T-helper 22 cell (primary cell): ENCODE measurements around the gene SOX3.

ENCODE experiments used
- DNase-seq: peaks from one replicate; pipeline ENCODE4 v3.0.0-alpha.2; 2020; ENCODE audit warnings: low read depth

SOX3 gene

DNA sequence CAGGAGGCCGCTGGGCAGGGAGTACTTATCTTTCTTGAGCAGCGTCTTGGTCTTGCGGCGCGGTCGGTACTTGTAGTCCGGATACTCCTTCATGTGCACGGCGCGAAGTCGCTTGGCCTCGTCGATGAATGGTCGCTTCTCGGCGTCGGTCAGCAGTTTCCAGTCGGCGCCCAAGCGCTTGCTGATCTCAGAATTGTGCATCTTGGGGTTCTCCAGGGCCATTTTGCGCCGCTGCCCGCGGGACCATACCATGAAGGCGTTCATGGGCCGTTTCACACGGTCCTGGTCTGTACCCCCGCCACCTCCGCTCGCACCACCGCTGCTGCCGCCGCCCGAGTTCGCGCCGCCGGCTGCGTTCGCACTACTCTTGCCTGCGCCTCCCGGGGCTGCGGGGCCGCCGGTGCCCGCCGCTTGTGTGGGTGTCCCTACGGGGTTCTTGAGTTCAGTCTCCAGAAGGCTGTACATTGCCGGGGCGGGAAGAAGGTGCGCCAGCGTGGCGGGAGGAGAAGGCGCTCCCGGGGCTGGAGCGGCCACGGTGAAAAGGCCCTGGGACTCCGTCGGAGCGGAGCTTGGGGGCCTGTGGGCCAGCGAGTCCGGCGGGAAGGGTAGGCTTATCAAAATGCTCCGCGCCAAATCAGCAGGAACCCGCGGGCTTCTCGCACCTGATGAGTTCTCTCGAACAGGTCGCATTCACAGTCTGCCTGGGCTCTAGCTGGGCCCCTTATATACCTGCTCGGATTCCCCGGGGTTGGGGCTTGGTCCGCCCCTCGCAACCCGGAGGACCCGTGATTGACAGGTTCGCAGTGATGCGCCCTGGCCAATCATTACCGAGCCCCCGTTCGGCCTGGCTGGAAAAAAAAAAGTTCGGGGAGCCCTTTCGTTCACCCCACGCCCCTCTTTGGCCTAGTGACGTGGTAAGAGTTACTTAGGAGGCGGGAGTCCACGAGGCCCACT lies at the start of gene SOX3:
SOX3 (minus strand) TSS at position 699 of the 954 bp plus-strand sequence; CDS start at position 690, 9 bp downstream.
- no peak for DNase-seq

DNA sequence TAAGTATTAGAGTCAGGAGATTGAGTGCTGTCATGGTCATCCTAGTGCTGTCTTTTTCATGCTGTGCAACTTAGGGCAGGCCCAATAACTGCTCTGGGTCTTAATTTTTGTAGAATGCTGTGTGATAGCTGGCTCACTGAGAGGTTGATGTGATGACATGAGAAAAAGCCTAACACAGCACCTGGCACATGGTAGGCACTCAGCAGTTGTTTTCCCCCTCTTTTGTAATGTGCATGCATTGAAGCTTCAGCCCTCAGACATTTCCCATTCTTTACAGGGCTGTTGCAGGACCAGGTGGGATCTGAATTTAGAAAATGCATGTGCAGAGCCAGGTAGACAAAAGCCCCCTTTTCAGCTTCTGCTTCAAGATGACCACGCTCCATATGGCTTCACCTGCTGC lies 44.1 kb upstream of the SOX3 start:
- no peak for DNase-seq

DNA sequence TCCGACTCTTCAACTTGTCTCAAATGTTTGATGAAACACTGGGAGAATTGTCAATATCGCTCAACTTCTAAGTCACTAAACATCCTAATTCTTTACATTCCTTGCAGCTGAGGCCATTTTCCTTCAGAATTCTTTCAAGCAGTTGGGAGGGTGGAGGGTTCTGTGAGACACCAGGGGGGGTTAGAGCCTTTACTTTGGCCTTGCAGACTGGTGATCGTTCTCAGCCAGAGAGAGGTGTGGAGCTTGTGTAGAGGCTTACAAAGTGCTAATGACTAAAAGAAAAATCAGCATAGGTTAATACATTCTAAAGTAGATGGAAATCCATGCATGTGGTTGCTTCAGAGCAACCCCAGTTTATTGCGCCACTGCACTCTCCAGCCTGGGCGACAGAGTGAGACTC lies 21.3 kb upstream of the SOX3 start:
- DNase-seq: no peak

DNA sequence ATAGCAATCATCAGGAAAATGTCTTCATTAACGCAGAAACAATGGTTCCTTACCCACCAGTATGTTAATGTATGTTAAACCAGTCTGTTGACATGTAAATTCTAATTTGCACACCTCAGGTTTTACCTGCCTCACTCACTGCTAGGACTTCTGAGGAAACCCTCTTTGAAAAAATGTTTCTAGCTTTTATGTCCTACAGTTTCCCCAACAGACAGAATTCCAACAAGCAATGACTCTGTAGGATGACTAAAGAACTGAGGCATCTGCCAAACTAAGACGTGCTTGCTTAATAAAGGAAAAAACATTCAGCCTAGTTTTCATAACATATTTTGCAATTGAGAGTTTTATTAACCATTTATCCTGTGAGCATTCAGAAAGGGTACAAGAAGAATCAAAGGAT lies 20.6 kb upstream of the SOX3 start:
- DNase-seq: no peak

DNA sequence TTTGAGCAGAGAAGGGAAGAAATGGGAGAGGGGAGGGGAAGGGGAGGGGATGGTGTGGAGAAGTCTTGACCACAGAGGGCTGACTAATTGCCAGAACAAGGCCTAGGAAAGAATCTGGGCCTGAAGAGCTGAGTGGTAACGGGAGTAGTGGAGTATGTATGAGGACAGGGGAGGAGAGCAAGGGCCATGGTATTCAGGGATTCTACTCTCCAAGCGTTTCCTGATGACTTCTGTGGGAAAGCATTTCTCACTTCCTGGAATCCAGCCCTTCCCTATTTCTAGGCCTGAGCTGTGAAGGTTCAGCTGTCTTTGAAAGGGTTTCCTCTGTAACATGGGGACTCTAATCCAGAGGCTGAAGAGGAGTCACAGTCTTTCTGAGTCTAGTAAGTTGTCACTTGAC lies 19.7 kb upstream of the SOX3 start:
- no peak for DNase-seq

DNA sequence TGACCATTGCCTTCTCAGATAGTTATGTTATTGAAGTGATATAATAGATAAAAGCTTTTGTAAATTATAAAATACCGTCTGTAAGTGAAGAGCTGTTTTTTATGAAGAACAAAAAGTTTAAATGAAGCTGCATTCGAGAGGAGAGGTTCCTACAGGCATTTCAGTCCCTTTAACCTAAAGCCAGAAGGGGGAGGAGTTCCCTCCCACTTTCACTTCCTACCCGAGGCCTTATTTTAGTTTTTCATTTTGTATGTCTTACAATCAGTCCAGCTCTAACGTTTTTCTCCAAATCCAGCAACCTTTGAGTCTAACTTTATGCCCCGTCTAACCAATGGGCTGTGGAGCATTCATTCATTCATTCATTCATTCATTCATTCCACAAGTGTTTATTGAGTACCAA lies 16.5 kb upstream of the SOX3 start:
- no peak for DNase-seq

DNA sequence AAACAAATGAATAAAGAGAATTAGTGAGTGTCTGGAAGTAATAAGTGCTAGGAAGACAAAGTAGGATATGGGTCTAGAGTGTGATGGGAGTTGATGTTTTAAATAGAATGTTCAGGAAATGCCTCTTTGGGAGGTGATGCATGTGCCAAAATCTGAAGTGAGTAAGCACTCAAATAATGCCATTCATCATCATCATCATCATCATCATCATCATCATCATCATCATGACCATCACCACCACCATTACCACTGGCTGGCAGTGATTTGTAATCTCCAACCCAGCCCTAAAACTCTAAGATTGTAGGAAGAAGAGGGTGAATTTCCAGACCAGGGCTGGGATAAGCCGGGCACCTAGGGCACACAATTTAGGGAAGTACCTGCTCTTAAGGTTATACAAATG lies 9.7 kb upstream of the SOX3 start:
- DNase-seq: no peak

DNA sequence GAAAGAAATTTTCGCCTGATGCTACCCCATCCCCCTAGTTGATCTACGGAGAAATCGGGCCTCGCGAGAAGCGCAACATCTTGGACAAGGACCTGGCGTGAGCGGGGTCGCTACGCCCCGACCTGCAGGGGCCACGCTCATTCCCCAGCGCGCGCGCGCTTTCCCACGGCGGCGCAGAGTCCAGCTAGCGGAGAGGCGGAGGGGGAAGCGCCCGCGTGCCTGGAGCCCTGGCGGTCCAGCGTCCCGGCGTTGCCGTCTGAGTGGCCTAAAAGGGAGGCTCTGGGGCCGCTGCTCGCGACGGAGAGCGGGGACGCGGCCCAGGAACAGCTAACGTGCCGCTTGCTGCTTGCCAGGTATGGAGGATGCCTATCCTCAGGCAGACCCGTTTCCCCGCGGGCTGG lies 6.0 kb upstream of the SOX3 start:
- no peak for DNase-seq

DNA sequence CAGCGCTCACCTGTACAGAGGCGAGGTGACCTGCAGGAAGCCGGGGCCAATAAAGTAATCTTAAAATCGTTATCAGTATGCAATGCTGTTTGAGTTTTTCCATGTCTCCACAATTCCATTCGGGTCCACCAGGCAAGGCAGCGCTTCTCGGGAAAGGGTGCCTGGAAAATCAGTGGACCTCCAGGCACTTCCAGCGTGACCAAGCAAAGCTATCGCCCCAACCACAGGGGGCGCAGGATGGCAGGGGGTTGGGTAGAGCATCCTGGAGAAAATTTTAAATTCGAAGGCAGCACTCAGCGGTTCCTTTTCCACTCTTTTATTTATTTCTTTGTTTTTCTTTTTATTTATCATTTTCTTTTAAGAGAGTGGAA lies 5.4 kb upstream of the SOX3 start:
- DNase-seq: no peak

DNA sequence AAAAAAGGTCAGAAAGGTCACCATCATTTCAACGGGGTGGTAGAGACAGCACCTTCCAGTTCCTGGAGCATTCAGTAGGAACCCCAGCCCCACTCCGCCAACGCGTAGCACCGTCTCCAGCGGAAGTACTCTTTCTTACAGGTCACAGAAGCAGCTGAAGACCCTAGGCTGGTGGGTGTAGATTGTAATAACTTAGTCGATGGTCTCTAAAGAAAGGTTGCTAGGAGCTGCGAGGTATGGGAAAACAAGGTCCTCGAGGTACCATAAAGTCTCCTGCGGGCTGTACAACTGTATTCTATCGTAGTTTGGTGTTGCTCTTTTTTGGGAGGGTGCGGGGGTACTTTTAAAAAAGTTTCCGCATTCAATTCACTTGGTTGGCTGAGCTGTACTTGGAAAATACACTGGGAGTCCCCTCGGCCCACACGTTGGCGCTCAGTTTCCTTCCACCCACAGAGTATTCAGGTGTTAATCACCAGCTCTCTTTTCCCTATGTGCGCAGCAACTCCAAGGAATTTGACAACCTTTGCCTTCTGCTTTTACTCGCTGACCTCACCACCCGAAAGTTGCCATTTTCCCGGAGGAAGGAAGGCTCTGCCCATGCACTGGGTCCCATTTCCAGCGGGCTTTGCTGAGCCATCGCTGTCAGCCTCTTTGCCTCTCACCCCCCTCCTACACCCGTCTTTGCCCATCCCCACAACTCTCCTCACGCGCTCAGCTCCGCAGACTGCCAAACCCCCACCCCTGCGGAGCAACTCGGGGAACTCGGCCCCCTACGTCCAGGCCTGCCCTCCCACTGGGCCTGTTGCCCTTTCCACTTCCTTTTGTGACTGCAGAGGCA lies 4.8 kb upstream of the SOX3 start:
- no peak for DNase-seq

DNA sequence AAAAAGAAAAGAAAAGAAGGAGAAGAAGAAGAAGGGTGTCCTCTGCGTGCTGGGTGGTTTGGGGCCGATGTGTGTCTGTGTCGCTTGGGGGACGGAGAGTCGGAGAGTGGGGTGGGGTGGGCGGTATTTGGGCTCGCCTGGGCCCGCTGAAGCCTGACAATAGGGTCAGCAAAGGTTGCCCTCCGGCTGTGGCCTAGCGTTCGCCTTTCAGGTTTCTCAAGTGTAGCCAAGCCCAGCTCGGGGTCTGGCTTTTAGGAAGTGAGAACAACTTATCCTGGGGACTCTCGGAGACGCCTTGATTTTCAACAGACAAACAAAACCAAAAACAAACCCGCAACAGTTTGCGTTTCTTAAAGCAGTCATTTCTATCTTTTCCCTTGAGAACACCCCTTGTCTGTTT lies 4.1 kb upstream of the SOX3 start:
- no peak for DNase-seq

DNA sequence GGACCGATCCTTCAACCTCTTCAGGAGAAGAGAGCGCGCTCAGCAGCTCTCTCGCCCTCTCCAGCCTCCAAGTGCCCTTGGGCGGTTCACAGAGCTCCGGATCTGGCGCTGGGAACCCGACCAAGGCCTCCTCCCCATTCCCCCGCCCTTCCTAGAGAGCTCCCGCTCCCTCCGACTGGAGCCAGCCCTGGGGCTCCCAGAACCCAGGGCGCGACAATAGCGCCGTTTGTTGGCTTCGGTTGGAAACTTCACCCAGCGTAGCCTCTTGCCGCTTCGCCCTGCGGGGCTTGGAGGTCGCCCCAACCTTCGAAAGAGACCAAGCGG lies 3.1 kb upstream of the SOX3 start:
- DNase-seq: no peak

DNA sequence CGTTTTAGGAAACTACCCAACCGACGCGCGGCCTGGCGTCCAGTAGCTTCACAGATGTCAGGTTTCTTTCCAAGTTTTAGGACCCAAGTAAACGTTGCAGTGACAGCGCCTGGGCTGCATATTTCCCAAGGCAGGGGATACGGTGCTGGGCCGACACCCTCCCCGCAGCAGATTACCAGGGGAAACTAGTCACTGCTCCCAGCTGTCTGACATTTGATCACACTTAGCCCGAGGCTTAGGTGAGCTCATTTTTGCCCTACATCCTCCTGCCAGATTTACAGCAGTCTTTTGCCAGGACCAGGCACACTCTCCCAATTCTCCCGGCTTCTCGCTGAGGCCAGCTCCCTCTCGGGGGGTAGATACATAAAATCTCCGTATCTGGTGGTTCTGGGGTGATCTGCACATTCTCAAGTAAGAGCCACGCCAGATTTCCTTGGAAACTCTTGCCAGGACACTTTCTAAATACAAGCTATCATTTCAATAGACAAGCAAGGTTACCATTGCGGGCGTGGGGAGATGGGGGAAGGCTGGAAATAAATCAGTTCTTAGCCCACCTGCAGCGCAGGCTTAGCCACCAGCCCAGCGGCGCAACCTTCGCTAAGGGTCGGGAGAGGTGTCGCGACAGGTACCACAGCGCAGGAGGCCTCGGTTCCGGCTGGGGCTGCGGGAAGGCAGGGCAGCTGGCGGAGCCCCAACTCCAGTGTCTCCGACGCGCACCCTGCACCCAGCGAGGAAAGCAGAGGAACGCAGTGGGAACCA lies 2.5 kb upstream of the SOX3 start:
- no peak for DNase-seq

DNA sequence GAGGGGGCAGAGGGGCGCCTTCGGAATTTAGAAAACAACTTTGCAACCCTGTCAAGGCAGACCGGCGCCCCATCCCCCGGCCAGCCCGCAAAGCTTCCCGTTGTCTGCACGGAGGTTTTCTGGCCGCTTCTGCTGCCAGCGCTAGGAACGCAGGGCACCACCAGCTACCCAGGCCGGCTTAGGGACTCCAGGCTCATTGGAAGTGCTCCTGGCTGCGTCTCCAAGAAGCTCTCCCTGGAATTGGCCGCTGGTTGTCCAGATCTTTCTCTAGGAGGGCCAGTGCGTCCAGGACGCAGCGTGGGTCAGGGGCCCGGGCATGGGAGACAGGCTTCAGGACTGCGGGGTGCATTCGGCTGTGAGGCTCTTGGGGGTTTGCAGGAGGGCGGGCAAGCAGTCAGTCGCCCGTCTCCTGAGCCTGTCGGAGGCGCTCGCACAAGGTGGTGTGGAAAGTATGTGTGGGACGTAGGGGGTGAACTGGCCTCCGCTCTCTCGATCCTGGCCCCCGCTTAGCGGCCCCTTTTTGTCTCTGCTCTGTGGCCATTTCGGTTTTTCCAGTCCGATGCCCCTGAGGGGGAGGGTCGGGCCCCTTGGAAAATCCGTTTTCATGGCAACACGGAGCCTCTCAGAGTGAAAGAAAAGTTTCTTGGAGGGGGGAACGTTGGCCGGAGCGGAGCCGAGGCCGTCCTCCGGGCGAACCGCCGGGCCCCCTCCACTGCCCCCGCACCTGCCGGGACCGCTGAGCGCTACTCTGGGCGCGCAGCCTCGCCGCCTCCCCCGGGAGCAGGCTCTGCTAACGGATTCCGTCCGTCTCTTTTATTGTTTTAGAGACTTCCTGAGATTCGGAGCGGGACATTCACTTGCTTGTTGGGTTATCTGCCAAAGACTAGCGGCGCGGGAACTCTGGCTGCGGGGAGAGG lies 810 bp upstream of the SOX3 start:
- no peak for DNase-seq

DNA sequence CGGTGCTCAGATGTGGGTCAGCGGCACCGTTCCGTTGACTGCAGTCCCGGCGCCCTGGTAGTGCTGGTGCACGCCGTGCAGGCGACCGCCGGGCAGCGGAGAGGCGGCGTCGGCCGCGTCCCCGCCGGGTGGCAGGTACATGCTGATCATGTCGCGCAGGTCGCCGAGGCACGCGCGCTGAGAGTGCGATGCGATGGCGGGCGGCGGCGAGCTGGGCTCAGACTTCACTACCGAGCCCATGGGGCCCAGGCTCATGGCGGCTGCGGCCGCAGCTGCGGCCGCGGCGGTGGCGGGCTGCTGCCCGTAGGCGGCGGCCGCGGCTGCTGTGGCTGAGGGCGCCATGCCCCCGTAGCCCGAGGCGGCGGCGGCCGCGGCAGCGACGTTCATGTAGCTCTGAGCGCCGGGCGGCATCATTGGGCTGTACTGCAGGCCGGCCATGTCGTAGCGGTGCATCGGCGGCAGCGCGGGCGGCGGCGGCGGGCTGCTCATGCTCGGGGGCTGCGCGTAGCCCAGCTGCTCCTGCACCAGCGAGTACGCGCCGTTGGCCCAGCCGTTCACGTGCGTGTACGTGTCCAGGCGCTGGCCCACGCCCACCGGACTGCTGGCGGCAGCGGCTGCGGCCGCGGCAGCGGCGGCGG lies 1.0 kb downstream of the SOX3 start:
- DNase-seq: no peak

DNA sequence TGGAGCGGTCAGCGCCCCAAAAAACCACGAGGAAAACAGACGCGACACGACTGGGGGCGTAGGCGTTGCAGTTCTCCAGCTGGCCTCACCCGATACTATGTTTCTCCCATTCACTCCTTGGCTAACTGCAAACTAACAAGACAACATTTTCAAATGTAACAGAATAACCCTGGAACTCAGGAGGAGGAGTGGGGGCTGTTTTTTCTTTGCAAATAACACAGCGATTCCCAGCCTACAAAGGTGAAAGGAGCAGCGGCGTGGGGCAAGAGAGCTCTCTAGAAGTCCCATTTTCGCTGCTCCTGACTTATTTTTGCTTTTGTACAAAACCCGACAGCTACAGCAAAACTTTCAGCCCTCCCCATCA lies 1.6 kb downstream of the SOX3 start:
- no peak for DNase-seq

DNA sequence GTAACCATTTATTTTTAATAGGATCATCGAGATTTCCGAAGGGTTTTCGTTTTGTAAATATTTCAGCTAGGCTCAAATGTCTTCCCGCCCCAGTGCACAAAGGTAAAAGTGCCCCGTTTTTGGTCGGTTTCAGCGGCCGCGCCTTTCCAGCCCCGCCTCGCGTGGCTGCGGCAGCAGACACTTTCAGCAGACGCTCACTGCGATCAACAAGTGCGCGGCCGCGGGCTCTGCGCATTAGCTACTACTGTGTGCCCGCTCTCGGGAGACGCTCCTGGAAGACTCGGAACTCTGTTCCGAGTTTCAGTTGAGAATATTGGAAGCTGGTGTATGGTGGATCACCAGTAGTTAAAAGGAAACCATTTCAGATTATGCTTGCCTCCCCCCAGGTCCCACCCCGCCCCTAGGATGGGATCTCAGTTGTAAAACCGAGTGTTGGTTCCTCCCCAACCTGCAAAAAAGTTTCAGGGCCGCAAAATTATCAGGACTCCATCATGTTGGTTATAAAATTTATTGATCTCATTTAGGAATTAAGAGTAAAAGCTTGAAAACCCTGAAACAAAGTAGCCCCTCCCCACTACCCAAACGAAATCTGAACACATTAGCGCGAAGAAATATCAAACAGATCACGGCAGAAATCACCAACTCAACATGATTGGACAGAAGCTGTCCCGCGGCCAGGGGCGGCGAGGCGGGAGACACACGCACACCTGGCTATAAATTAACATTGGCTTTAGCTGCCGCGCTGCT lies 2.2 kb downstream of the SOX3 start:
- no peak for DNase-seq

DNA sequence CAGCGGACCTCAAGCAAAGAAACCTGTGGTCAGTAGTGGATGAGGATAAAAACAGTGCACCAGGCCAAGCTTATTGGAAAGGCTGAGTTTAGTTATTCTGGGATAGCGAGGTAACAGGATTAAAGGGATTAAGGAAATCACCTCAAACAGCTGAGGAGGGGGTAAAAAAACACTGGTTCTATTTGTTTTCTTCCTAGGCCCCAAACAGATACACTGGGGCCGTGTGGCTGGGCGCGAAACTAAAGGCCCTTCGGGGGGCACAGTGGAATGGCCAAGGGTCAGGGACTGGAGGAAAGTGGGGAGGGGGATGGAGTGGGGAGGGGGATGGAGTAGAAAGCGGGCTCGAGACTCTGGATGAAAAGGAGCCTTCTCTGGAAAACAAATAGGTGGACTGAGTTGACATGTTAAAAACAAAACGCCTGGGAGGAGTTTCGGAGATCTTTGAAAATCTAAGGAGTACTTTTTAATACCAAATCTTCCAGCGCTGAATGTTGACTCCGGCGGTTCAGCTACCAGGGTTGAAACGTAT lies 2.9 kb downstream of the SOX3 start:
- DNase-seq: no peak

DNA sequence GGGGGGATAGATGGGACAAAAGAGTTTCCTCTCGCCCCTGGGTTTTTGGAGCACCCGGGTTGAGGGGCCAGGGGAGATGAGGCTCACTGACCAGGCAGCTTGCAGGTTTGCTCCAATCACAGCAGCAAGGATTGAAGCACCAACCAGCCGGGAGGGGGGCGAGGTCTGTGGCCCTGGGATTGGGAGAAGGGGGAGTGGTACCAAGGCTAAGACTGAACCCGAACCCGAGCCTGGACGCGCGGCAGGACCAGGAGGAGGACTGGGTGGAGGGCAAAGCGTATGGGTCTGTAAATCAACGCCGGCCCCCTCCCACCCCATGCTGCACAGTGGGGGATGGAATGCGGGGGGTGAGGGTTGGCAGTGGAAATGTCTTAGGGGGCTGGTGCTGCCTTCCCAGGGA lies 3.5 kb downstream of the SOX3 start:
- no peak for DNase-seq

DNA sequence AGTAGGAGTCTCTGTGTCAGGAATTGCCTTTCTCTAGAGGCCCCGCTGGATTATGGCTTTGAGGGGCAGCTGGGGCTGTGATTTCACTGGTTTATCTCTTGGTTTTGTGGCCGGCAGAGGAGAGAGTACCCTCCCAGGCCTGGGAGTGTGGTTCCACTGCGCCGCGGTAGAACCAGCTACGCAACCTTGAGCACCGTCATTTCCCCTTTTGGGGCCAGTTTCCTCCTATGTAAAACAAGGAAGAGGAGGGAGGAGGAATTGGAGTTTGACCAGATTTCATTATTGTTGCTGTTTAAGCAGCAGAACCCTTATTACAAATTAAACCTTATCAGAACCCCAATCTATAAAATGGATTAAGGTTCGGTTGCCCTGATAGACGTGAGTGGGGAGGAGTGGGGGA lies 4.4 kb downstream of the SOX3 start:
- no peak for DNase-seq
